GM04504 (cell line): ENCODE measurements around the gene KPNA1.
"Not testable (repeated sequence)": the region's sequence is repeated elsewhere in the genome, so short reads cannot be mapped to it uniquely, and the experiment has no call there.

Experiments
- DNase-seq: peaks from one replicate; pipeline ENCODE4 v3.0.0-alpha.2; 2012; ENCODE audit warnings: low read depth

The KPNA1 gene

DNA sequence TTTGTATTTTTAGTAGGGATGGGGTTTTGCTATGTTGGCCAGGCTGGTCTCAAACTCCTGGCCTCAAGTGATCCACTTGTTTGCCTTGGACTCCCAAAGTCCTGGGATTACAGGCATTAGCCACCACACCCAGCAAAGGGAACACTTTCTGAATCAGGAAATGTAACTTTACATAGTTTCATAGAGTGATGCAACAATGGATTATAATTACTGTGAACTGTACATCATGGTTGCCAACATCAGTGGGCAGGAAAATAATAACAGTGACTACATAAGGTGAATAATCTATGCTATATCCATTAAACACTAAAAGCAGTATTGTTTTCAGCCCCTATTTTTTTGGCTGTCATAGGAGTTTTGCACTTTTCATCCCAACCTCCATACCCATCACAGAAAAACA is 5.0 kb upstream of the KPNA1 start:
- DNase-seq: no peak

- no peak for DNase-seq
These were observed 2.2 kb upstream of the KPNA1 start for GRCh38 chr3:122516846-122517360.

DNA sequence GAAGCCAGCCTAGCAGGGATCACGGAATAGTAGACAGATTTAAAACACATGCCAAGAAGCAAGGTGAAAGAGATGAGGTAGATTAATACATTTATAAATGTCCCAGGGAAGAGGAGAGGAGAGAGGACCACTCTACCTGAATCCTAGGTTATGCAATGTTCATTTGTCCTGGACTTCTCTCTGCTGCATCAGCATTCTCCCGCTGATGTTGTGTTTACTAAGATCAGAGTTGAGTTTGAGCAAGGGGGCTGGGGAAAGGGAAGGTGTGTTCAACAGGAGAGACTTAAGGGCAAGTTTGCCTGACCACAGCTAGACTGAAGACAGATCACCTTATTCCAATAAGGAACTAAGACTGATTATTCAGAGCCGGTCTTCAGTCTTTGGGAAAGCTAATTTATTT is 1.1 kb upstream of the KPNA1 start:
- no peak for DNase-seq

- DNase-seq: no peak
These were observed 305 bp upstream of the KPNA1 start for GRCh38 chr3:122515020-122515468.

- no peak for DNase-seq
These were observed 1.2 kb downstream of the KPNA1 start for GRCh38 chr3:122513386-122514122.

DNA sequence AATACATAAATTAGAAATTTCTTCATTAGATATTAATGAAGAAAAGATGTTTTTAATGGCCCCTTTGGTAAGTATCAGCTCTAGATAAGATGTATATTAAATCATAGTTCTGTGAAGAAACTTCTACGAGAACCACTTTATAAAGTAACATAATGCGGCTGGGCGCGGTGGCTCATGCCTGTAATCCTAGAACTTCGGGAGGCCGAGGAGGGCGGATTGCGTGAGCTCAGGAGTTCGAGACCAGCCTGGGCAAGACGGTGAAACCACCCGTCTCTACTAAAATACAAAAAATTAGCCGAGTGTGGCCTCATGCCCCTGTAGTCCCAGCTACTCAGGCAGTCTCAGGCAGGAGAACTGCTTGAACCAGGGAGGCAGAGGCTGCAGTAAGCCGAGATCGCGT is 2.5 kb downstream of the KPNA1 start:
- DNase-seq: no peak

DNA sequence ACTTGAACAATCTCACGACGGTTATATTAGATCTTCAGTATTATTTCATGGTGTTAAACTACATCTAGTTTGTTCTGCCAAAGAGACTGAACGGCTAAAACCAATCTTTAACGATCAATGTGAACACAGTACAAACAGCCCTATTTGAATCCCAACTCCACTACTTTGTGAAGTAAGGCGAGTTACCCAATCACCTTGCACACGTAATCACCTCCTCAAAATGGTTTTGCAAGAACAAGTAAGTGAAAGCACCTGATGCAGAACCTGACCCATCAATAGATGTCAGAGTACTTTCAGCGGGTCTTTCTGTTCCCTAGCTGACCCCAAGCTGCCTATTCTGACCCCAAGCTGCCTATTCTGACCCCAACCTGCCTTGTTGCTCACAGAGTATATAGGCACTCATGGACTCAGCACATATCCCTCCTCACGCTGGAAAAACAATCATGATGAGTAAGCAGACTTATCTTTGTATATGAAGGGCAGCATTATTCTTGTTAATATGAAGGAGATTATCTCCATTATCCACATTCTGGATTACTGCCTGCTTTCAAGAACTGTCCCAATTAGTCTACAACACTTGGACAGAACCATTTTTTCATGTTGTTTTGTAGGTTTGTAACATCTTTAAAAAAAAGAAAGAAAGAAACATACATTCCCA is 3.7 kb downstream of the KPNA1 start:
- no peak for DNase-seq

- not testable (repeated sequence) for DNase-seq
These were observed 5.8 kb downstream of the KPNA1 start for GRCh38 chr3:122508944-122509343.

- no peak for DNase-seq
These were observed 6.4 kb downstream of the KPNA1 start for GRCh38 chr3:122508135-122508914.

DNA sequence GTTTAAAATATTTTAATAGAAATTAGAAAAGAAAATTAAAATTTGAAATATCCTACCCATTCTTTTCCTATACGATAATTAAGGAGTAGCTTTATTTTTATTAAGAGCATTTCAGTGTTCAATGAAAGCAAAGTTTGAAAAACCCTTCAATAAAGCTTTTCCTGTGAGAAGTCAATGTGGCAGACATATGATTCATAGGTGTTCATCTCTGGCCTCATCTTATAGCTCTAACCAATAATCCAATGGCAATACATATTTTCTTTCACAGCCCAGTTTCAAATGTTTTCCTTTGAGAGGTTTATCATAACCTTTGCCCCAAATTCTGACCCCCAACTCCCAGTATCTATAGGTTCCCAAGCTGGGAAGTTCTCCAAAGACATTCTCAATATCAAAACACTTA is 8.3 kb downstream of the KPNA1 start:
- DNase-seq: no peak

DNA sequence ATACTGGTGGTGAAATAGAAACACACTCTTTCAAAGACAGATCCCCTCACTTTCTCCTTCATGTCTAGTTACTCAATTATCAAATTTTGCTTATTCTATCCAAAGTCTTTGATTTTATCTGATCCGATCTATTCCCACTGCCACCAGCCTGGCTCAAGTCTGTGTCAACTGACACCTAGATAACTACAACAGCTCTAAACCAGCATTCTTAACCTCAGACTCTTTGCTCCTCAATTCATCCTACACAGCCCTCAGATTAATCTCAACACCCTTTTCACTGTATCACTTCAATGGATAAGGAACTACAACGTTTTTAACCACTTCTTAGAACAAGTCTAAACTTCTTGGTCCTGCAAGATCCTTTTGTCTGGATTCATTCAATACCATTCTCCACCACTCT is 9.1 kb downstream of the KPNA1 start:
- no peak for DNase-seq

DNA sequence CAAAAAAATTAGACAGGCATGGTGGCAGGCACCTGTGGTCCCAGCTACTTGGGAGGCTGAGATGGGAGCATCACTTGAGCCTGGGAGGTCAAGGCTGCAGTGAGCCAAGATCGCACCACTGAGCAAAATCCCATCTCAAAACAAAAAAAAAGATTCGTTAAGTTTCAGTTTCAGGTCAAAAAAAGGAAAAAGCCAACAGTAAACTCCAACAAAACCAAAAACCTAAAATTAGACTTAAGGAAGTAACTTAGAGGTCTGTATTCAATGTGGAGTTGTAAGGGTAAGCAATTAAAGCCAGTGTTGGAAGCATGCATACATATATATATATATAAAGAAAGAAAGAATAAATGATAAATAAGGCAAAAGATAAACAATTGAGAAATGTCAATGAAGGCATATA is 11.8 kb downstream of the KPNA1 start:
- no peak for DNase-seq

GRCh38 chr3:122502139-122502538 is 12.6 kb downstream of the KPNA1 start:
- no peak for DNase-seq

GRCh38 chr3:122500964-122501363 is 13.8 kb downstream of the KPNA1 start:
- DNase-seq: not testable (repeated sequence)

- no peak for DNase-seq
These were observed 16.6 kb downstream of the KPNA1 start for GRCh38 chr3:122498152-122498551.

GRCh38 chr3:122497425-122497824 is 17.3 kb downstream of the KPNA1 start:
- peak; percentile 84 for DNase-seq

GRCh38 chr3:122496508-122496907 is 18.2 kb downstream of the KPNA1 start:
- DNase-seq: no peak

- peak; percentile 24 for DNase-seq
These were observed 21.4 kb downstream of the KPNA1 start for GRCh38 chr3:122493296-122493695.

GRCh38 chr3:122488262-122488973 is 26.3 kb downstream of the KPNA1 start:
- DNase-seq: no peak

- DNase-seq: peak; percentile 9
These were observed 29.8 kb downstream of the KPNA1 start for GRCh38 chr3:122484985-122485384.

DNA sequence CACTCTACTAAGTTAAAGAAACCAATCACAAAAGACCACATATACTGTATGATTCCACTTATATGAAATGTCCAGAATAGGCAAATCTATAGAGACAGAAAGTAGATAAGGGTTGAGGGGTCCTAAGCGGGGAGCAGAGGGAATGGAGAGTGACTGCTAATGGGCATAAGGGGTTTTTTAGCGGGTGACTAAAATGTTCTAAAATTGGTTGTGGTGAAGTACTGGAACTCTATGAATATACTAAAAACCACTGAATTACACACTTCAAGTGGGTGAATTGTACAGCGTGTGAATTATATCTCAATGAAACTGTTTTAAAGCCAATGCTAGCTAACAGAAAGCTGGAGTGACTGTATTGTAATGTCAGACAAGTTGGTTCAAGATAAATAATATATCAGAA is 33.3 kb downstream of the KPNA1 start:
- DNase-seq: no peak

- no peak for DNase-seq
These were observed 38.2 kb downstream of the KPNA1 start for GRCh38 chr3:122476532-122476931.
